Endothelial cell of umbilical vein (primary cell): ENCODE results near the gene FAM174B. TPM values are rescaled to one million over a fixed set of nuclear protein-coding genes. Genes with fewer than 3 reads are reported as not detected.

Source experiments
- BruUV-seq: library from RNA; stranded (reverse); fragments of 400-500 nt; replicated peaks from 2 replicates; lab custom pipeline; 2021; lab: Mats Ljungman, UMichigan
- CTCF ChIA-PET: fragments of 300-600, 350-600 bp; sonication (Branson Sonifier 250); formaldehyde crosslinking; loops from one replicate; lab custom pipeline; 2021; ENCODE audit warnings: antibody characterized with exemption, inconsistent platforms; lab: Charles Lee
- POLR2A ChIA-PET: fragments of 300-600, 350-600 bp; sonication (Branson Sonifier 250); formaldehyde crosslinking; loops from one replicate; lab custom pipeline; 2021; ENCODE audit warnings: antibody characterized with exemption, inconsistent platforms; lab: Charles Lee
- DNase-seq: peaks from one replicate; pipeline ENCODE4 v3.0.0-alpha.2; 2011; ENCODE audit warnings: low read depth, low spot score
- FAIRE-seq: peaks from 2 replicates; lab custom pipeline; 2011; peaks lifted over from hg19 to GRCh38; lab: Jason Lieb, UNC
- H2AFZ ChIP-seq: 2 replicates; pipeline ENCODE4 v1.6.0; 2012; ENCODE audit warnings: low read depth, low read length, control low read depth, inconsistent platforms
- H3K27ac ChIP-seq: 2 replicates; pipeline ENCODE4 v1.5.1; 2011; ENCODE audit warnings: low read depth, mild to moderate bottlenecking, control low read depth, low read length, moderate library complexity; ENCODE audit not compliant: insufficient read depth
- H3K27me3 ChIP-seq, 2 experiments: 2 replicates each; pipeline versions ENCODE4 v1.6.0 to v1.6.1; 2011; ENCODE audit warnings: low read length in 2 of 2, mixed read lengths in 1 of 2; ENCODE audit not compliant: control insufficient read depth in 2 of 2, insufficient read depth in 2 of 2
- H3K36me3 ChIP-seq, 2 experiments: 2 replicates in 1 of 2; 3 replicates in 1 of 2; pipeline ENCODE4 v1.5.1; 2011; ENCODE audit warnings: low read length in 2 of 2, mild to moderate bottlenecking in 1 of 2, moderate library complexity in 1 of 2; ENCODE audit not compliant: control insufficient read depth in 2 of 2, insufficient read depth in 2 of 2; ENCODE audit errors: extremely low read depth in 1 of 2
- H3K4me1 ChIP-seq: 3 replicates; pipeline ENCODE4 v1.5.1; 2011; ENCODE audit warnings: mild to moderate bottlenecking, low read length; ENCODE audit not compliant: control insufficient read depth, insufficient read depth; ENCODE audit errors: extremely low read depth
- H3K4me2 ChIP-seq: 2 replicates; pipeline ENCODE4 v1.6.1; 2011; ENCODE audit warnings: low read length, control low read depth, mixed read lengths; ENCODE audit not compliant: insufficient read depth
- H3K4me3 ChIP-seq, 3 experiments: fragments of 200-600 bp in 1 of 3; sonication (generic), shearing (Covaris generic) in 1 of 3; replicated peaks in 1 of 3; 2 replicates each; pipeline ENCODE4 v1.5.1; 2011 to 2016; ENCODE audit warnings: control low read depth in 3 of 3, low read length in 3 of 3, mild to moderate bottlenecking in 2 of 3, inconsistent platforms in 1 of 3, low read depth in 1 of 3, moderate library complexity in 1 of 3; ENCODE audit not compliant: insufficient read depth in 1 of 3
- H3K79me2 ChIP-seq: 2 replicates; pipeline ENCODE4 v1.6.0; 2012; ENCODE audit warnings: low read length, inconsistent platforms; ENCODE audit not compliant: control insufficient read depth, insufficient read depth
- H3K9ac ChIP-seq: replicated peaks from 2 replicates; pipeline ENCODE3; 2011; ENCODE audit warnings: low read length, control low read depth; ENCODE audit not compliant: insufficient read depth; ENCODE audit errors: extremely low read depth
- H3K9me1 ChIP-seq: replicated peaks from 3 replicates; pipeline ENCODE4 v1.6.0; 2011; ENCODE audit warnings: mild to moderate bottlenecking, low read length; ENCODE audit not compliant: control insufficient read depth, insufficient read depth; ENCODE audit errors: extremely low read depth
- H3K9me3 ChIP-seq: replicated peaks from 2 replicates; pipeline ENCODE4 v1.5.1; 2012; ENCODE audit warnings: low read length, inconsistent platforms; ENCODE audit not compliant: control insufficient read depth, insufficient read depth
- H4K20me1 ChIP-seq: replicated peaks from 2 replicates; pipeline ENCODE3; 2011; ENCODE audit warnings: mild to moderate bottlenecking, low read length; ENCODE audit not compliant: control insufficient read depth, insufficient read depth; ENCODE audit errors: extremely low read depth
- CTCF ChIP-seq, 2 donors: IDR thresholded peaks; 1 replicate in 1 of 2; 2 replicates in 1 of 2; pipeline ENCODE4 v1.5.1; 2011; ENCODE audit warnings: low read length in 2 of 2, mild to moderate bottlenecking in 2 of 2, moderate library complexity in 2 of 2, control low read depth in 1 of 2, inconsistent platforms in 1 of 2, low read depth in 1 of 2; ENCODE audit not compliant: insufficient read depth in 1 of 2; ENCODE audit errors: extremely low read depth in 1 of 2
- EZH2 ChIP-seq: IDR thresholded peaks from 2 replicates; pipeline ENCODE4 v1.6.1; 2012; ENCODE audit warnings: borderline replicate concordance, low read depth, mild to moderate bottlenecking, moderate library complexity, low read length, inconsistent platforms; ENCODE audit not compliant: severe bottlenecking
- FOS ChIP-seq: IDR thresholded peaks from 2 replicates; pipeline ENCODE4 v1.6.1; 2011; ENCODE audit warnings: mild to moderate bottlenecking, low read length, moderate library complexity, borderline replicate concordance; ENCODE audit not compliant: insufficient read depth
- GATA2 ChIP-seq: IDR thresholded peaks from 2 replicates; pipeline ENCODE4 v1.7.0; 2011; ENCODE audit warnings: low read depth, mild to moderate bottlenecking, moderate library complexity, mixed read lengths, low read length; ENCODE audit not compliant: insufficient read length, insufficient read depth
- POLR2A ChIP-seq: IDR thresholded peaks from 2 replicates; pipeline ENCODE4 v1.6.1; 2012; ENCODE audit warnings: low read depth, mild to moderate bottlenecking, control low read depth, low read length
- POLR2AphosphoS5 ChIP-seq: IDR thresholded peaks from 2 replicates; pipeline ENCODE4 v1.6.1; 2012; ENCODE audit warnings: low read depth, mild to moderate bottlenecking, control low read depth, low read length, moderate library complexity; ENCODE audit not compliant: insufficient read depth
- dilution Hi-C: fragments of 300-500 bp; cut with MboI; formaldehyde crosslinking; loops from one replicate; pipeline ENCODE4 v1.15.0; 2019; ENCODE audit warnings: low sequenced_read_pairs; ENCODE audit not compliant: extremely low pct_ligation_motif_present
- intact Hi-C: fragments of 100-400 bp; cut with micrococcal nuclease; formaldehyde crosslinking; loops from one replicate; pipeline ENCODE4 v1.10.0; 2022
- polyA plus RNA-seq, 4 experiments: library from polyadenylated mRNA; depleted of rRNA in 3 of 4; stranded (reverse) in 3 of 4; unstranded in 1 of 4; fragments of >200 nt; gene quantifications; 2 replicates each; pipeline versions ENCODE4 v1.2.1 to v1.2.3, GENCODE V29; 2011 to 2012; ENCODE audit warnings: missing spikeins in 1 of 4
- total RNA-seq: library from RNA; stranded (reverse); gene quantifications from 2 replicates; pipeline ENCODE4 v1.2.3, GENCODE V29; 2021

Gene FAM174B
- total and polyA plus RNA-seq, 2 donors (not counting 3 experiments of a cell fraction or from before 2014, with no cell fraction given): 25.9 to 30.2 TPM

- Histone ChIP-seq H3K79me2 (peaks cover 42% of the 10 kb centered on the region), H4K20me1 (no peaks in the 10 kb centered on the region), H3K4me3 (peak overlapping the region in 2 of 3 experiments; percentile 47 to 93), H3K27ac (peak overlapping the region; percentile 56), H3K9ac (peak overlapping the region; percentile 37), H3K9me1 (no peaks in the 10 kb centered on the region), H3K4me1 (peaks cover 22% of the 10 kb centered on the region), H3K4me2 (peak overlapping the region; percentile 34), H3K27me3 (no peaks in the 10 kb centered on the region), H3K36me3 (peaks cover 0 to 8% of the 10 kb centered on the region in 2 experiments), H3K9me3 (no peaks in the 10 kb centered on the region), H2AFZ (peak overlapping the region; percentile 80)
- ChIA-PET POLR2A (interaction anchor here (0.6 kb wide), 1 partner anchor 59 kb away, joined by 3 read pairs; no protein-coding TSS in a partner anchor), CTCF (interaction anchor here (0.9 to 2.9 kb wide), 5 partner anchors 9 to 134 kb away, joined by 3 to 25 read pairs (median 3); no protein-coding TSS in a partner anchor)
- dilution Hi-C loops (no loop called here), intact Hi-C loops (loop anchor here (5.0 kb wide), 1 partner anchor 51 kb away; no protein-coding TSS in a partner anchor)
- BruUV-seq: no TSS peak
- FAIRE-seq (no peak), DNase-seq (no peak)
- TF ChIP-seq POLR2AphosphoS5 (no peak), FOS (no peak), GATA2 (no peak), CTCF (IDR thresholded peaks at IDR 0.05; ENCODE audit: extremely low read depth in 1 of 2, insufficient read depth in 1 of 2, low read depth in 1 of 2, low read length in 2 of 2) (no peak), POLR2A (no peak)
Measured at GRCh38 chr15:92656089-92656488, 514 bp upstream of the FAM174B start.

GRCh38 chr15:92654662-92655061, 913 bp downstream of the FAM174B start:
- no peaks in the 10 kb centered on the region for H3K9me1 ChIP-seq
- peak overlapping the region; percentile 81 for H3K9ac ChIP-seq
- intact Hi-C loops: loop anchor here (1.0 to 5.0 kb wide), 3 partner anchors 37 to 134 kb away; no protein-coding TSS in a partner anchor
- dilution Hi-C loops: no loop called here
- no peaks in the 10 kb centered on the region for H4K20me1 ChIP-seq
- H3K27me3 ChIP-seq: no peaks in the 10 kb centered on the region
- peaks cover 22% of the 10 kb centered on the region for H3K4me1 ChIP-seq
- no peaks in the 10 kb centered on the region for H3K9me3 ChIP-seq
- H3K4me2 ChIP-seq: peak overlapping the region; percentile 82
- FAIRE-seq (no peak), DNase-seq (peak; percentile 44)
- H3K36me3 ChIP-seq: peaks cover 0 to 8% of the 10 kb centered on the region in 2 experiments
- peaks cover 55% of the 10 kb centered on the region for H3K79me2 ChIP-seq
- POLR2A ChIA-PET: no interaction called here
- peak overlapping the region; percentile 47 to 93 (median 81) for H3K4me3 ChIP-seq
- no peak for TF ChIP-seq EZH2
- H2AFZ ChIP-seq: no peak overlapping the region
- H3K27ac ChIP-seq: peak overlapping the region; percentile 49
- CTCF ChIA-PET: interaction anchor here (0.9 to 4.0 kb wide), 8 partner anchors 10 to 133 kb away, joined by 3 to 39 read pairs (median 4); no protein-coding TSS in a partner anchor
- BruUV-seq: no TSS peak
